ENCODE data around the gene ETFA. TPM values are rescaled to one million over a fixed set of nuclear protein-coding genes. Genes with fewer than 3 reads are reported as not detected.
A peak's percentile ranks its signal among the peaks of the same experiment; 100 is the strongest.

Gene ETFA
- total RNA-seq, 1 donor from 2014 or later = 117 TPM

- Mint-ChIP-seq H3K36me3 (ENCODE audit: low read depth) (no peaks in the 10 kb centered on the region), H3K4me1 (ENCODE audit: low read depth) (peaks cover 50% of the 10 kb centered on the region), H3K27me3 (ENCODE audit: low read depth) (no peaks in the 10 kb centered on the region), H3K27ac (ENCODE audit: unreplicated experiment) (no peak overlapping the region), H3K4me3 (ENCODE audit: unreplicated experiment) (no peak overlapping the region), H3K9me3 (ENCODE audit: low read depth) (no peaks in the 10 kb centered on the region)
- TF ChIP-seq, protein P1, sequence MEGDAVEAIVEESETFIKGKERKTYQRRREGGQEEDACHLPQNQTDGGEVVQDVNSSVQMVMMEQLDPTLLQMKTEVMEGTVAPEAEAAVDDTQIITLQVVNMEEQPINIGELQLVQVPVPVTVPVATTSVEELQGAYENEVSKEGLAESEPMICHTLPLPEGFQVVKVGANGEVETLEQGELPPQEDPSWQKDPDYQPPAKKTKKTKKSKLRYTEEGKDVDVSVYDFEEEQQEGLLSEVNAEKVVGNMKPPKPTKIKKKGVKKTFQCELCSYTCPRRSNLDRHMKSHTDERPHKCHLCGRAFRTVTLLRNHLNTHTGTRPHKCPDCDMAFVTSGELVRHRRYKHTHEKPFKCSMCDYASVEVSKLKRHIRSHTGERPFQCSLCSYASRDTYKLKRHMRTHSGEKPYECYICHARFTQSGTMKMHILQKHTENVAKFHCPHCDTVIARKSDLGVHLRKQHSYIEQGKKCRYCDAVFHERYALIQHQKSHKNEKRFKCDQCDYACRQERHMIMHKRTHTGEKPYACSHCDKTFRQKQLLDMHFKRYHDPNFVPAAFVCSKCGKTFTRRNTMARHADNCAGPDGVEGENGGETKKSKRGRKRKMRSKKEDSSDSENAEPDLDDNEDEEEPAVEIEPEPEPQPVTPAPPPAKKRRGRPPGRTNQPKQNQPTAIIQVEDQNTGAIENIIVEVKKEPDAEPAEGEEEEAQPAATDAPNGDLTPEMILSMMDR (IDR thresholded peaks at IDR 0.05) = no peak
- peak; percentile 43 for DNase-seq (ENCODE audit: low spot score)
Observed at GRCh38 chr15:76195506-76196268, 115.6 kb downstream of the ETFA start.

- Mint-ChIP-seq H3K4me1 (ENCODE audit: low read depth) (peaks cover 36% of the 10 kb centered on the region), H3K4me3 (ENCODE audit: unreplicated experiment) (no peak overlapping the region)
- no peak for DNase-seq (ENCODE audit: low spot score)
Observed at GRCh38 chr15:76193934-76194333, 117.3 kb downstream of the ETFA start.

DNA sequence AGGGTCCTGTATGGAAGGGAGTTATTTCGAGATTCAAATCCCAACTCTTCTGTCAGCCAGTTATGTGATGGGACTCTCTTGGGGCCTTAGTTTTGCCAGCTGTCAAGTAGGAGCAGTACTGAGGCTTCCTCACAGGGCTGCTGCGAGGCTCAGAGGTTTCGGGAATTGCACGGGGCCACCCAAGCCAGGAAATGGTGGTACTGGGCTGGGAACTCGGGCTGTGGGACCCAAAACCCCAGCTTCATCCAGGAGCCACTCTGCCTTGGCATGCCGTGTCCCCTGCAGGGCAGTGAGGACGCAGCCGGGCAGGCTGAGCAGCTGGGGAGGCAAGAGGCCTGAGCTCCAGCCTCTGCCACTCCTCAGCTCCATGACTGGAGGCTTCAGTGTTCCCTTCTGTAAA, 118.6 kb downstream of the ETFA start:
- peaks cover 11% of the 10 kb centered on the region for H3K27me3 Mint-ChIP-seq (ENCODE audit: low read depth)
- H3K27ac Mint-ChIP-seq (ENCODE audit: unreplicated experiment) = no peak overlapping the region
- H3K36me3 Mint-ChIP-seq (ENCODE audit: low read depth) = no peaks in the 10 kb centered on the region
- no peak for DNase-seq (ENCODE audit: low spot score)
- H3K9me3 Mint-ChIP-seq (ENCODE audit: low read depth) = no peaks in the 10 kb centered on the region
- no peak overlapping the region for H3K4me3 Mint-ChIP-seq (ENCODE audit: unreplicated experiment)
- H3K4me1 Mint-ChIP-seq (ENCODE audit: low read depth) = peaks cover 25% of the 10 kb centered on the region
- TF ChIP-seq, protein P1 (IDR thresholded peaks at IDR 0.05) = no peak

More at GRCh38 chr15:76193934-76194333, 117.3 kb downstream of the ETFA start:
- no peaks in the 10 kb centered on the region for H3K36me3 Mint-ChIP-seq (ENCODE audit: low read depth)
- peaks cover 11% of the 10 kb centered on the region for H3K27me3 Mint-ChIP-seq (ENCODE audit: low read depth)
- TF ChIP-seq, protein P1 (IDR thresholded peaks at IDR 0.05) = no peak
- H3K27ac Mint-ChIP-seq (ENCODE audit: unreplicated experiment) = no peak overlapping the region
- no peaks in the 10 kb centered on the region for H3K9me3 Mint-ChIP-seq (ENCODE audit: low read depth)

- H3K27ac Mint-ChIP-seq (ENCODE audit: unreplicated experiment) = no peak overlapping the region
- no peaks in the 10 kb centered on the region for H3K9me3 Mint-ChIP-seq (ENCODE audit: low read depth)
- no peaks in the 10 kb centered on the region for H3K36me3 Mint-ChIP-seq (ENCODE audit: low read depth)
- TF ChIP-seq, protein P1 (IDR thresholded peaks at IDR 0.05) = no peak
- peaks cover 15% of the 10 kb centered on the region for H3K4me1 Mint-ChIP-seq (ENCODE audit: low read depth)
- no peak overlapping the region for H3K4me3 Mint-ChIP-seq (ENCODE audit: unreplicated experiment)
- DNase-seq (ENCODE audit: low spot score) = no peak
- H3K27me3 Mint-ChIP-seq (ENCODE audit: low read depth) = peaks cover 13% of the 10 kb centered on the region
Observed at GRCh38 chr15:76191539-76192244, 119.6 kb downstream of the ETFA start.

DNA sequence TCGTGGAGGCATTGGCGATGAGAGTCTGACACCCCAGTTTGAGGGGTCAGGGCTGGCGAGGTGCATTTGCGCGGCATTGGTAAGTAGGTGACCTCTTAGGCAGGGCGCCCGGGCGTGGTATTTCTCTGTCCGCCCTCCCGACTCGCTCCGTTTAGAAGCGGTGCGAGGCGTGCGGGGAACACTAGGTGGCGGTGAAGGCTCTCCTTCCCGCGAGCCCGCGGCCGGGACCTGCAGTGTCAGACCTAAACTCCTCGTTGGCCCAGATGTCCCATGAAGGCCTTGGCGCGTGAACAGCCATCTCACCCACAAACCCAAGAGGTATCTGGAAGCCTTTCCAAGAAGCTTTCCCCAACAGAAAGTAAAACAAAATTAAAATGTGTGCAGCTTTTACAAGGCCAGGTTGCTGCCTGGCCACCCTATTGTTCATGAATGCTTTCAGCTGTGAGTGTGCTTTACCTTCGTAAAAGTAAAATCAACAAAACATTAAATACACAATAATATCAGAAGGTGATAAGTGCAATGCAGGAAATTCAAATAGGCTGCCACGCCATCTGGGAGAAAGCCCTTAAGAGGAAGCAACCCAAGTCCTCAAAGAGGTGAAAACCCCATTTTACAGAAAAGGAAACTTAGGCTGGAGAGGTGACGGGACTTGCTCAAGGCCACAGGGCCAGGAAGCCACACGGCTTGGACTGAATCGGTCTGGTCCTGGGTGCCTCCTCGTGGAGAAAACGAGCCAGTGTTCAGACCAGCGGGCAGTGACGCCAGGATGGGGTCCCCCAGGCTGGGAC, 120.3 kb downstream of the ETFA start:
- Mint-ChIP-seq H3K27ac (ENCODE audit: unreplicated experiment) (no peak overlapping the region), H3K36me3 (ENCODE audit: low read depth) (no peaks in the 10 kb centered on the region), H3K4me3 (ENCODE audit: unreplicated experiment) (peak overlapping the region; percentile 54), H3K4me1 (ENCODE audit: low read depth) (peaks cover 14% of the 10 kb centered on the region), H3K27me3 (ENCODE audit: low read depth) (peaks cover 13% of the 10 kb centered on the region), H3K9me3 (ENCODE audit: low read depth) (no peaks in the 10 kb centered on the region)
- DNase-seq (ENCODE audit: low spot score) = no peak
- TF ChIP-seq, protein P1 (IDR thresholded peaks at IDR 0.05) = peak; percentile 92

Data from chondrocyte (in vitro differentiated cells).